HUES6 (cell line): ENCODE data around the gene SUFU.

ENCODE experiments used
- H3K27ac ChIP-seq: 2 replicates; pipeline ENCODE4 v1.7.0; 2013; ENCODE audit warnings: low read depth, mild to moderate bottlenecking, low read length, inconsistent platforms
- H3K27me3 ChIP-seq: 2 replicates; pipeline ENCODE4 v1.6.1; 2013; ENCODE audit warnings: low read length; ENCODE audit not compliant: control insufficient read depth, insufficient read depth
- H3K36me3 ChIP-seq: 2 replicates; pipeline ENCODE4 v1.6.1; 2013; ENCODE audit warnings: low read length; ENCODE audit not compliant: control insufficient read depth, insufficient read depth
- H3K4me1 ChIP-seq: 2 replicates; pipeline ENCODE4 v1.6.1; 2013; ENCODE audit warnings: low read length; ENCODE audit not compliant: control insufficient read depth, insufficient read depth
- H3K4me3 ChIP-seq: 2 replicates; pipeline ENCODE4 v1.5.1; 2013; ENCODE audit warnings: low read depth, low read length
- H3K9ac ChIP-seq: one replicate; pipeline ENCODE4 v1.6.1; 2013; ENCODE audit warnings: mild to moderate bottlenecking, low read length
- H3K9me3 ChIP-seq: 2 replicates; pipeline ENCODE4 v1.6.1; 2013; ENCODE audit warnings: low read depth, low read length; ENCODE audit not compliant: control insufficient read depth, insufficient read depth

Gene SUFU

DNA sequence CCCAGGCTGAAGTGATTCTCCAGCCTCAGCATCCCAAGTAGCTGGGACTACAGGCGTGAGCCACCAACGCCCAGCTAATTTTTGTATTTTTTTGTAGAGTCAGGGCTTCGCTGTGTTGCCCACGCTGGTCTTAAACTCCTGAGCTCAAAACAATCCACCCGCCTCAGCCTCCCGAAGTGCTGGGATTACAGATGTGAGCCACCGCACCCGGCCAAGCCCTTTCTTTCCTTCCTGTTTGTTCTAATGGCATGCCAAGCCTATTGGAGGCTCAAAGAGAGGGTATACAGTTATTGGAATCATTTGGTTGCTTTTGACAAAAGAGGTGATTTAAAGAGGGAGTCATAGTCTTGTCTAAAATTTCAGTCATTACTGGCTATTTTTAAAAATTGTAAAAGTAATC is 94.5 kb downstream of the SUFU start:
- no peaks in the 10 kb centered on the region for H3K27me3 ChIP-seq
- no peak overlapping the region for H3K4me3 ChIP-seq
- H3K9ac ChIP-seq, result no peak overlapping the region
- no peak overlapping the region for H3K27ac ChIP-seq
- H3K9me3 ChIP-seq, result no peaks in the 10 kb centered on the region
- peaks cover 7% of the 10 kb centered on the region; the same call in 1 of the 2 replicates for H3K36me3 ChIP-seq
- H3K4me1 ChIP-seq, result peaks cover 15% of the 10 kb centered on the region

DNA sequence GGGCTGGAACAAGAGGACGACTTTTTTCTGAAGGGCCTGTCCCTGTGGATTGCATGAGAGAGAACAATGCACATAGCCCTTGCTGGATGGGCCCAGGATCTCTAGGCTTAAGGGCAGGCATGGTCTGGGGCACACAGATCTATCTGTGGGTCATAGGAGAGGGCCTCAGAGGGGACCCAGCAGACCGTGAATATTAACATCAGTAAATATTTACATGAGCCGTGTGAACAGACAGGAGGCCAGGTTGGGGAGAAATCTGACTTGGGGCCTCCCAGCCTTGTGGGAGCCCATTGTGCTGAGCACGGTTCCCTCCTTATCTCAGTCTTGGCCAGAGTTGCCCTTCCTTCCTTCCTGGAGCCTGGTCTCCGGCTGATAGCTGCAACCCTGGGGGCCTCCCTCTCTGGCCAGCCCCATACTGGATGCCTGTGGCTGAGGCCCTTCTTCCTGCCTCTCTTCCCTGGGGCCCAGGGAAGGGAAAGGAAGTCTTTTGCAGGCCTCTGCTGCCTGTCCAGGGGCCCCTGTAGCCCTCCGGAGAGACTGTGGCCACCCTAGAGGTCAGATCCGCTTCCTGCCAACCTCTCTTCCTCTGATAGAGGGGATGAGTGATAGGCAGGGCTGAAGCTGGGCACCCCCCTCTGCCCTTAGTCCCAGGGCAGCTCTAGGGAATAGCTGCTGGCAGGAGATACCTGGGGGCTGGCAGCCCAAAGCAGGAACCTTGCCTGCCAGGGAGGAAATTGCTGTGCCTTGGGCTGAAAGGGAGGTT is 96.0 kb downstream of the SUFU start:
- Histone ChIP-seq H3K27me3 (no peaks in the 10 kb centered on the region), H3K4me3 (no peak overlapping the region), H3K4me1 (peaks cover 23% of the 10 kb centered on the region), H3K9me3 (no peaks in the 10 kb centered on the region), H3K9ac (no peak overlapping the region), H3K36me3 (peaks cover 7% of the 10 kb centered on the region; the same call in 1 of the 2 replicates), H3K27ac (peak overlapping the region; percentile 18; the same call in 1 of the 2 replicates)

- Histone ChIP-seq H3K9ac (no peak overlapping the region), H3K9me3 (no peaks in the 10 kb centered on the region), H3K4me3 (no peak overlapping the region), H3K36me3 (peaks cover 7% of the 10 kb centered on the region; the same call in 1 of the 2 replicates), H3K27me3 (no peaks in the 10 kb centered on the region), H3K4me1 (peaks cover 16% of the 10 kb centered on the region), H3K27ac (no peak overlapping the region)
These were observed 97.0 kb downstream of the SUFU start for GRCh38 chr10:102600816-102601215.

DNA sequence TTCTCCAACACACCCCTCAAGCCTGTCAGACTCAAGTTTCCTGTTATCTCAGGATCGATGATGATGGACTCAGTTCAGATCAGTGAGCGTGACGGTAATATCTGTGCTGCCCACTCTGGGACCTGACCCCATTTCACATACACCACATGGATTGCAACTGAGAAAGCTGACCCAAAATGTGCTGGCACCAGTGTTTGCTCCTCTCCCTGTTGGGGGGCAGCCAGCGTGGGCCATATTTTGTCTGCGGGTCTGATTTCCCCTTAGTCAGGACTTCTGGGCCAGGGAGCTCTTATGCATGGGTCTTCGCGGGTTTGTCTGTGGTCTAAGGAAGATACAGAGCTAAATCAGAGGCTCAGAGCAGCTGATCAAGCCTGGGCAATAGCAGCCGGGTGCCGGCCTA is 97.9 kb downstream of the SUFU start:
- Histone ChIP-seq H3K27ac (no peak overlapping the region), H3K9me3 (no peaks in the 10 kb centered on the region), H3K36me3 (peaks cover 7% of the 10 kb centered on the region; the same call in 1 of the 2 replicates), H3K27me3 (no peaks in the 10 kb centered on the region), H3K4me3 (no peak overlapping the region), H3K4me1 (peaks cover 9% of the 10 kb centered on the region; the same call in 1 of the 2 replicates), H3K9ac (no peak overlapping the region)

DNA sequence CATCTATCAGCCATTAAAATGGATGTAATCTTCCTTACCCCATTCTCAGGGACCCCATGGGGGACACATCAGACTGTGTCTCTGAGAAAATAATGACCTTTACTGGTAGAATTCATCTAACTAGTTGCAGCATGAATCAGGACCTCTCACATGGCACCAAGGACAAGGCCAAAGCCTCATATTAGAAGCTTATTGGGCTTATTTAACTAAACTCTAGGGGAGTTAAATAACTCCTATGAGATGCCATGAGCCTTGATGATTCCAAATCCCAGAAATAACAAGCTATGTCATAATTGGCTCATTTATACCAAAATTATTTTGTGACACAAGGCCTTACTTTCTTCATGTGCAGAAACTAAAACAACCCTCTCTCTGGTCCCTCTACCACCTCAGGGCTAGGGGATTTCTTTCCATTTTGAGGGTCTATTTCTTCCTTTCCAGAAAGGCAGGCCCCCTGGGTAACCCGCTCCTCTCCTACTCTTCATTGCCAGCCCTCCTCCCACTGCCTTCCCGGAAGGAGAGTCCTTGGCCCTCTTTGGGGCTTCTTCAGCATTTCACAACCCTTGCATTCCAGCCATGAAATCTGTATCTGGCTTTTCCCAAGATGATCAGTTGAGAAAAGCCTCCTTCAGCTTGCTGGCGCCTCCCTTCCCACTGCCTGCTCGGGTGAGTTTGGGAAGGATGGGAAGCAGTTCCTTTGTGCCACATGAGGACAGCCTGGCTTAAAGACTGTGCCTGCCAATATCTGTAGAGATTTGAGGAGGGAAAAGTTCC is 98.7 kb downstream of the SUFU start:
- no peaks in the 10 kb centered on the region for H3K27me3 ChIP-seq
- peaks cover 5% of the 10 kb centered on the region; the same call in 1 of the 2 replicates for H3K36me3 ChIP-seq
- no peaks in the 10 kb centered on the region for H3K9me3 ChIP-seq
- peaks cover 8% of the 10 kb centered on the region; the same call in 1 of the 2 replicates for H3K4me1 ChIP-seq
- no peak overlapping the region for H3K27ac ChIP-seq
- H3K4me3 ChIP-seq, result no peak overlapping the region
- no peak overlapping the region for H3K9ac ChIP-seq

GRCh38 chr10:102603946-102604345 is 100.2 kb downstream of the SUFU start:
- H3K27ac ChIP-seq, result no peak overlapping the region; the same call in 1 of the 2 replicates
- H3K9ac ChIP-seq, result no peak overlapping the region
- peaks cover 8% of the 10 kb centered on the region; the same call in 1 of the 2 replicates for H3K4me1 ChIP-seq
- H3K27me3 ChIP-seq, result no peaks in the 10 kb centered on the region
- no peaks in the 10 kb centered on the region; the same call in 1 of the 2 replicates for H3K36me3 ChIP-seq
- no peak overlapping the region for H3K4me3 ChIP-seq
- no peaks in the 10 kb centered on the region for H3K9me3 ChIP-seq

GRCh38 chr10:102604439-102604841 is 100.7 kb downstream of the SUFU start:
- Histone ChIP-seq H3K4me3 (no peak overlapping the region), H3K27me3 (no peaks in the 10 kb centered on the region), H3K27ac (no peak overlapping the region; the same call in 1 of the 2 replicates), H3K36me3 (no peaks in the 10 kb centered on the region; the same call in 1 of the 2 replicates), H3K9me3 (no peaks in the 10 kb centered on the region), H3K9ac (no peak overlapping the region), H3K4me1 (peaks cover 8% of the 10 kb centered on the region; the same call in 1 of the 2 replicates)

DNA sequence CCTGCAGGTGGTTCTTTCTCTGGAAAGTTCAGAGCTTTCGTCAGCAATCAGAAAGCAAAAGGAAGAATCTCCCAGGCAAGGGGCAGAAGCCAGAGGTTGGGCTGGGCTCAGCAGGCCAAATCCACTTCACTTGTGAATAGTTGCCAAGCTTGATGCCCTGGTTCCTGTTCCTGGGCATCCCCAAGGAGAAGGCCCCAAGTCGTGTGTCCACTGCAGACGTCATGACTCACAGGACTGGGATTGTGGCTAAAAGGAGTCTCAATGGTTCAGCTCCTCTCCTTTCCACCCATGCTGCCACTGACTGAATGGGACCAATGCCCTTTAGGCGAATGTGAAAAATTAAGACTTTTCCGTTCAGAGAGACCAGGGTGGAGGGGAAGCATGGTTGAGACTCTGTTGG is 101.9 kb downstream of the SUFU start:
- Histone ChIP-seq H3K4me1 (peaks cover 8% of the 10 kb centered on the region; the same call in 1 of the 2 replicates), H3K27ac (no peak overlapping the region), H3K36me3 (no peaks in the 10 kb centered on the region; the same call in 1 of the 2 replicates), H3K9ac (no peak overlapping the region), H3K9me3 (no peaks in the 10 kb centered on the region), H3K27me3 (no peaks in the 10 kb centered on the region), H3K4me3 (no peak overlapping the region)

DNA sequence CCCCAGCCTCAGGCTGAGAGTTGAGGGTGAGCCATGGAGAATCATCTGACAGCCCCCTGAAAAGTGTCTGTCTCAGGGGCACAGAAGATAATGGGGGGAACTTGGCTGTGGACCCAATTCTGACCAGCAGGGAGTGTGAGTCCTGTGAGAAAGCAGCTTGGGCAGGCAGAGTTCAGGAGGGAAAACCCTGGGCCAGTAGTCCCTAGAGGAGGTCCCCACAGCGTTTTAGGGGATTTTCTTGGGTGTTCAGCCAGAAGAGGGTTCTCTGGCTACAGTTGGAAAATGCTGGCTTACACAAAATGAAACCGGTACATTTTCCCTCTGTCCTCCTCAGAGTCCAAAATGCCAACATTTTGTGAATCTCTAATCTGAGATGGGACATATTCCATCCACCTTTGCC is 104.7 kb downstream of the SUFU start:
- no peak overlapping the region for H3K9ac ChIP-seq
- H3K36me3 ChIP-seq, result no peaks in the 10 kb centered on the region; the same call in 1 of the 2 replicates
- no peaks in the 10 kb centered on the region for H3K27me3 ChIP-seq
- H3K4me1 ChIP-seq, result peaks cover 27% of the 10 kb centered on the region; the same call in 1 of the 2 replicates
- no peak overlapping the region for H3K4me3 ChIP-seq
- no peaks in the 10 kb centered on the region for H3K9me3 ChIP-seq
- H3K27ac ChIP-seq, result no peak overlapping the region

DNA sequence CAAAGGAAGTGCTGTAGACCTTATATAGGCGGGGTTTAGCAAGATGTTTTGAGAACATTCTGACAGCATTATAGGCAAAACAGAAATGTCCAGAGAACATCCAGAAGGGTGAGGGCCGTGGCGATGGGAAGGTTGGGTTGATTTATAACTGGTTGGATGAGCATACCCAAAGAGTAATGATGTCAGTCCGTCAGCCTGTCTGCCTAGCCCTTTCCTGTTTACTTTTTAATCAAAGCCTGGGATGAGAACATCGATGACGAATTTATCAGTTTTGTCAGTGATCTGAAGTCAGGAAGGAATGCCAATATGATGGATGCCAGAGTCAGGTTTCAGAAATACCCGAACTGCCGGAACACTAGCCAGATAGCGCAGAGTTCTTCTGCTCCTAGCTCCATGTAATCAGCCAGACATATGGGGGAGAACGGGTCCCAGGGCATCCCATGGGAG is 106.7 kb downstream of the SUFU start:
- no peak overlapping the region for H3K4me3 ChIP-seq
- H3K36me3 ChIP-seq, result no peaks in the 10 kb centered on the region
- H3K4me1 ChIP-seq, result peaks cover 26% of the 10 kb centered on the region
- no peak overlapping the region for H3K27ac ChIP-seq
- H3K9me3 ChIP-seq, result no peaks in the 10 kb centered on the region
- no peak overlapping the region for H3K9ac ChIP-seq
- no peaks in the 10 kb centered on the region for H3K27me3 ChIP-seq
